MCF 10A (cell line): Measurements from ENCODE around the gene PLBD2. TPM values are rescaled to one million over a fixed set of nuclear protein-coding genes. Genes with fewer than 3 reads are reported as not detected.

ENCODE experiments used
- BruUV-seq: library from RNA; stranded (reverse); fragments of 400-500 nt; replicated peaks from 2 replicates; lab custom pipeline; 2021; lab: Mats Ljungman, UMichigan
- CTCF ChIA-PET: fragments of 300-600 bp; sonication (Branson Sonifier 250); formaldehyde crosslinking; extraction: SDS; loops from one replicate; lab custom pipeline; 2021; ENCODE audit warnings: antibody characterized with exemption, inconsistent platforms; lab: Yijun Ruan, JAX
- POLR2A ChIA-PET: fragments of 300-600, 350-650 bp; sonication (Branson Sonifier 250); formaldehyde crosslinking; extraction: SDS; loops from one replicate; lab custom pipeline; 2020; ENCODE audit warnings: antibody characterized with exemption, inconsistent platforms; lab: Yijun Ruan, JAX
- DNase-seq: peaks from one replicate; pipeline ENCODE4 v3.0.0-alpha.2; 2018; ENCODE audit not compliant: unreplicated experiment
- H3K27ac Mint-ChIP-seq: one replicate; pipeline ENCODE4 v1.8.0; 2022; ENCODE audit warnings: mild to moderate bottlenecking, low read depth, mixed read lengths; ENCODE audit not compliant: unreplicated experiment
- H3K27me3 Mint-ChIP-seq: one replicate; pipeline ENCODE4 v1.8.0; 2022; ENCODE audit warnings: mixed read lengths; ENCODE audit not compliant: insufficient read depth, unreplicated experiment
- H3K36me3 Mint-ChIP-seq: one replicate; pipeline ENCODE4 v1.8.0; 2022; ENCODE audit warnings: mild to moderate bottlenecking, moderate library complexity, mixed read lengths; ENCODE audit not compliant: insufficient read depth, unreplicated experiment
- H3K4me1 Mint-ChIP-seq: one replicate; pipeline ENCODE4 v1.8.0; 2022; ENCODE audit warnings: mixed read lengths; ENCODE audit not compliant: insufficient read depth, unreplicated experiment
- H3K4me3 Mint-ChIP-seq: one replicate; pipeline ENCODE4 v1.8.0; 2022; ENCODE audit warnings: mild to moderate bottlenecking, moderate library complexity, mixed read lengths; ENCODE audit not compliant: unreplicated experiment
- H3K9me3 Mint-ChIP-seq: one replicate; pipeline ENCODE4 v1.8.0; 2022; ENCODE audit warnings: mixed read lengths; ENCODE audit not compliant: unreplicated experiment
- CTCF ChIP-seq: fragments of 200-600 bp; IDR thresholded peaks from one replicate; pipeline ENCODE4 v1.8.0; 2022; ENCODE audit warnings: antibody characterized with exemption, mild to moderate bottlenecking; ENCODE audit not compliant: unreplicated experiment
- intact Hi-C: fragments of 100-400 bp; cut with micrococcal nuclease; formaldehyde crosslinking; loops from 2 replicates; pipeline ENCODE4 v1.14.1; 2022
- total RNA-seq: library from RNA; stranded (reverse); gene quantifications from 2 replicates; pipeline ENCODE4 v1.2.3, GENCODE V29; 2022

The PLBD2 gene
- total RNA-seq, 1 experiment from 2014 or later = 18.1 TPM

- peaks cover 15% of the 10 kb centered on the region for H3K36me3 Mint-ChIP-seq
- no peaks in the 10 kb centered on the region for H3K9me3 Mint-ChIP-seq
- no peak overlapping the region for H3K4me3 Mint-ChIP-seq
- TF ChIP-seq CTCF = no peak
- no TSS peak for BruUV-seq
- intact Hi-C loops = no loop called here
- no peaks in the 10 kb centered on the region for H3K27me3 Mint-ChIP-seq
- no peak overlapping the region for H3K27ac Mint-ChIP-seq
- DNase-seq = no peak
- CTCF ChIA-PET = interaction anchor here (0.7 kb wide), 1 partner anchor 232 kb away, joined by 3 read pairs; no protein-coding TSS in a partner anchor
- POLR2A ChIA-PET = no interaction called here
- H3K4me1 Mint-ChIP-seq = no peaks in the 10 kb centered on the region
These were observed 23.8 kb downstream of the PLBD2 start for GRCh38 chr12:113382206-113382605.

- H3K27me3 Mint-ChIP-seq = no peaks in the 10 kb centered on the region
- no peak for DNase-seq
- no TSS peak for BruUV-seq
- POLR2A ChIA-PET = no interaction called here
- H3K27ac Mint-ChIP-seq = no peak overlapping the region
- intact Hi-C loops = loop anchor here (1.0 kb wide), 1 partner anchor 41 kb away; no protein-coding TSS in a partner anchor
- CTCF ChIA-PET = interaction anchor here (0.5 kb wide), 1 partner anchor 961 kb away, joined by 4 read pairs; no protein-coding TSS in a partner anchor
- H3K4me3 Mint-ChIP-seq = no peak overlapping the region
- TF ChIP-seq CTCF = no peak
- no peaks in the 10 kb centered on the region for H3K9me3 Mint-ChIP-seq
- H3K36me3 Mint-ChIP-seq = peaks cover 15% of the 10 kb centered on the region
- no peaks in the 10 kb centered on the region for H3K4me1 Mint-ChIP-seq
These were observed 26.4 kb downstream of the PLBD2 start for GRCh38 chr12:113384778-113385177.

GRCh38 chr12:113385282-113385882, 27.0 kb downstream of the PLBD2 start:
- Mint-ChIP-seq H3K4me1 (no peaks in the 10 kb centered on the region), H3K4me3 (no peak overlapping the region), H3K27me3 (no peaks in the 10 kb centered on the region), H3K36me3 (peaks cover 15% of the 10 kb centered on the region), H3K9me3 (no peaks in the 10 kb centered on the region), H3K27ac (no peak overlapping the region)
- TF ChIP-seq CTCF = no peak
- no TSS peak for BruUV-seq
- intact Hi-C loops = no loop called here
- POLR2A ChIA-PET = no interaction called here
- CTCF ChIA-PET = no interaction called here
- no peak for DNase-seq

GRCh38 chr12:113386866-113387566, 28.6 kb downstream of the PLBD2 start:
- Mint-ChIP-seq H3K4me1 (no peaks in the 10 kb centered on the region), H3K27ac (no peak overlapping the region), H3K9me3 (no peaks in the 10 kb centered on the region), H3K4me3 (no peak overlapping the region), H3K36me3 (peaks cover 15% of the 10 kb centered on the region), H3K27me3 (no peaks in the 10 kb centered on the region)
- BruUV-seq = no TSS peak
- CTCF ChIA-PET = interaction anchor here (1.2 kb wide), 1 partner anchor 10 kb away, joined by 3 read pairs; no protein-coding TSS in a partner anchor
- intact Hi-C loops = no loop called here
- DNase-seq = no peak
- POLR2A ChIA-PET = no interaction called here
- no peak for TF ChIP-seq CTCF
